Stimulated activated CD8-positive, alpha-beta memory T cell treated with anti-CD3 and anti-CD28 coated beads, Interleukin-12 subunit alpha, Interleukin-12 subunit beta, amount 100 ng/mL, for 1 hour (primary cell): Measurements from ENCODE around the gene SLC43A2.
"Not testable (repeated sequence)": the region's sequence is repeated elsewhere in the genome, so short reads cannot be mapped to it uniquely, and the experiment has no call there.

ENCODE experiments used
- DNase-seq: peaks from one replicate; pipeline ENCODE4 v3.0.0-alpha.2; 2020; ENCODE audit warnings: low read depth

SLC43A2 gene

DNA sequence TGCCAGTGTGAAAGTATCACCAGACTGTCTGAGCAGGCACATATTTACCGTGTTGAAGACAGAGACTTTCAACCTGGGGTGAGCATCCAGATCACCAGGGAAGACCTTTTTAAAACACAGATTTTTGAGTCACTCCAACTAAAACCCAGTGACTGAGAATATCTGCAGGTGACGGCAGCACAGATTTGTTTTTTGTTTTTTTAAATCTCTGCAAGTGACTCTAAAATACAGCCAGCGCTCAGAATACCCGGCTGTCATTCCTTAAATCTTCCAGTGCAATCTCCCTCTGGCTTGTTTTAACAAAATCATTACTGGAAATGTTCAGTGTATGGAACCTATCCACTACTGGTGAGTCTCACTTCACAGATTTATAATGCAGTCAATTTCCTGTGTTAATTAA lies 92.9 kb downstream of the SLC43A2 start:
- no peak for DNase-seq

DNA sequence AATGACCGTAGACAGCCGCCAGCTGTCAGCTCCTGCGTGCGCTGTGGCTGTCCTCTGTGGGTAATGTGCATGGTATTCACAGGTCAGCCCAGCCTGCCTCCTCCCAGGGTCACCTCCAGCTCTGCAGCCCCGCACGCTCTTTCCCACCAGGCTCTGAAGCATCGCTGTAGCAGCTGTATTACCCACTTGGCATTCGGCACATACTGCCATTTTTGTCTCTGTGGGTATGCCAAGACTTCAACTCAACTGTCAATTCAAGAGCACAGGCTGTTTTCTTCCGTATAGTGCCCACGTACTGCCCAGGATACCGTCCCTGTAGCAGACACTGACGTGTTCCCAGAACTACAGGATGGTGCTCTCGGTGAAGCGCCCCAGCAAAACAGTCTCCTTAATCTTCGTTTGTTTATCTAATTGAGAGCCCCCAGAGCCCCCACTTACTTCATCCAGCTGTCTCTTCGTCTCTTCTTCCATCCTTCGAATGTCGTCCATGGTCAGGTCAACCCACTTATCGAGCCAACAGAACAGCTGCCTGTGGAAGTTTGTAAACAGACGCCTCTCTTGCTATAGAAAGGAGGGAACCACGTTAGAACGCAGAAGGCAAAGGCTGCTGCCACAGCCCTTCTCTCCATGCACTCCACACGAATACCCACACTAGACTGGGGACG lies 94.8 kb downstream of the SLC43A2 start:
- DNase-seq: no peak

DNA sequence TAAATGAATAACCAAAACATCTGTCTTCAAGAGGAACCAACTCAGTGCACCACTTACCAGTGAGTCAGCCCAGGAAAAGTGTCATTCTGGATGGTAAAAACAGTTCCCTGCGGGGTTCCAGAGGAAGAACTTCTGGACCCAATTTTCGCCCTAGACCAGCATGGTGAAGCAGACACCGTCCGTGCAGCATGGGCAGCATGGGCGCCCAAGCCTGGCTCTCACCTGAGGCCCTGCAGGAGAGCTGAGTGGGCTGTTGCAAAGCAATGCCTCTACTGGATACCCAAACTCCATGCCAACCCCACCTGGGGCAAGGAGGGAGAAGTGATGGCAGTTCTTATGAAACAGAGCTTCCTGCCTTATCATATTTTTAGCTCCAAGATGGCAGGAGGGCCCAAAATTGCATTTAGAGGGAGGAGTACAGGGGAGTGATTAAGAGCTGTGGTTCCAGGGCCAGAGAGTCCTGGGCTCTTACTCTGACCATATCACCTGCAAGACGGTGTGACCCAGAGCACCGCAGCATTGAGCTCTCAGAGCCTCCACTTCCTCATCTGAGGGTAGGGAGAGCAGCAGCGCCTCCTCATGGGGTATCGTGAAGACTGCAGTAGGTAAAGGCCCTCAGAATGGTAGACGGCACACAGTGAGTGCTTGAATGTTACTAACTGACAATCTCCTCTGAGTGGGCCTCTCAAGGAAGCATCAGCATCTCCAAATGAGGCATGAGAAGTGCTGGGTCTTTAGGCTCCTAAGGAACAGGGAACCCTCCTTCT lies 95.6 kb downstream of the SLC43A2 start:
- DNase-seq: no peak

DNA sequence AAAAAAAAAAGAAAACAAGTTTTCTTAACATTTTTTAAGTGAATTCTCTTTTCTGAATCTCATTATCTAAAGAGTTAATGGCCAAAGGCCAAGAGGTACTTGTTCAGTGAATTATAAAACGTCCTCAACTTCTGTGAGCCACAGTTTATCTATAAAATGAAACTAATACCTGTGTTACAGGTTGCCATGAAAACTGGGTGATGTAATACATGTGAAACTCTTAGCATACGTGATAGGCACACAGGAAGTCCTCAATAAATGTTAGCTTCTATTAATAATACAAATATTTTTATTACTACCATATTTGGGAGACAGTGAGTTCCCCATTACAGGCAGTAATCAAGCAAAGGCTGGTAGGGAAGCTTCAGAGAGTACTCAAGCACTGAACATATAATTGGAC lies 98.8 kb downstream of the SLC43A2 start:
- DNase-seq: no peak

DNA sequence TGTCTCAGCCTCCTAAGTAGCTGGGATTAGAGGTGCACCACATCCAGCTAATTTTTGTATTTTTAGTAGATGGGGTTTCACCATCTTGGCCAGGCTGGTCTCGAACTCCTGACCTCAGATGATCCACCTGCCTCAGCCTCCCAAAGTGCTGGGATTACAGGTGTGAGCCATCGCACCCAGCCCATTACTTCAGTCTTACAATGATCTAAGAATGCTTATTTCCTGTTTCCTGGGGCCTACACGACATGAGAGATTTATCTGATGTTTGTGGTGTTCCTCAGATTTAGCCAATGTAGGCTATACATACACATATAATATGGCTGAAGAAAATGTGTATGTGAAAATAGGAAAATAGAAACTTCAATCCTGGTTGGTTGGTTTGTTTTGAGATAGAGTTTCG lies 101.8 kb downstream of the SLC43A2 start:
- DNase-seq: not testable (repeated sequence)

DNA sequence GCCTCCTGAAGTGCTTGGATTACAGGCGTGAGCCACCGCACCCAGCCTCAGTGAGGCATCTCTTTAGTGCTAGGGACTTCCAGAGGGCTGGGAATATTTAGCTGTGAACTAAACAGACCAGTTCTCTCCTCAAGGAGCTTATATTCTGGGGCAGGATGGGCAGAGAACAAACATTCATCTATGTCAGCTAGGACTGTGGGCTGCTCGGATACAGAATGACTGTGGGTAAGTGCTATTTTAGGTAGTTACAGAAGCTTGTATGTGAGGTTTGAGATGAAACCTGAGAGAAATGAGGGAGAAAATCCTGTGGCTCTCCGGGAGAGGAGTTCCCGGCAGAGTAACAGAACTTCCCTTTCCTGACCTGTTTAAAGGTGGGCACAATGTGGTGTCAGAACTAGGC lies 106.0 kb downstream of the SLC43A2 start:
- no peak for DNase-seq

DNA sequence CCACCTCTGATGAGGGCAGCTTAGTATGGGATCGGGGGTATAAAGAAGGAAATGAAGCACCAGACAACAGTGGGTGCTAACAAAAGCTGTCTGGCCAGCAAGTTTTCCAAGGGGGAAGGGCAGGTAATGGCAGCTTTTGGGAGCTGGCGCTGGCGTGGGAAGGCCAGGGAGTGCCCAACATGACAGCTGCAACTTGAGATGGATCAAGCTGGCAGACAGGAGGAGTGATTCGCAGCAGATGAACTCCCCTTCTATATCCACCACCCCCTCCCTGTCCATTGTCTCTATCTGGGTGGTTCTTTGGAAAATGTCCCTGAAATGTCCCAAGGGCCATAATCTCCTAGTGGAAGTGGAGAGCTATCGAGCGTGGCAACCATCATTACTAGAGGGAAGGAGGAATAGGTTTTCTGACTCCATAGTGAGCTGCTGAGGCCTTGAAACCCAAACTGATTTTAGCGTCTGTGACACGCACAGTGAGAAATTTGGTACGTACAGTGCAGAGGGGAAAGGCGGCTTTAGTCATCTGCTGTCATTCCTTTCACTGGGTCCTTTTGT lies 107.5 kb downstream of the SLC43A2 start:
- DNase-seq: no peak

DNA sequence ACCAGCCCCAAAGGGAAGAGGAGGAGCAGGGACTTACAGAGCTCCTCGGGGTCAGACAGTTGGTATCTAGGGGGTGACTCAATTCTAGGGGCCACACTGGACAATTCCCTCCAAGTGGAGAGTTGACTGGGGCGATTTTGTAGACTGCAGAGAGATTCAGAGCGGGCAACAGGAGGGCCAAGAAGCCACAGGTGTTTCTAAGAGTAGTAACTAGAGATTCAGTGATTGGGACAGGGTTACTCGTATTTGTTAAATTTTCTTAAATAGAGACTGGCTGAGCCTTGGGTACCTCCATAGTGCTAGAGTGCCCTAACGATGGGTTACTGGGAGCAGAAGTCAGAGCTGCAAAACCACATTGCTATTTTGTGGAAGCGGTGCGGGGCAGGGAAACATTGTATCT lies 109.0 kb downstream of the SLC43A2 start:
- no peak for DNase-seq
